IgD-negative memory B cell (primary cell): ENCODE results near the gene UBE2G1. TPM values are rescaled to one million over a fixed set of nuclear protein-coding genes. Genes with fewer than 3 reads are reported as not detected.
A peak's percentile ranks its signal among the peaks of the same experiment; 100 is the strongest.

Experiments
- H3K27ac Mint-ChIP-seq, 3 donors: one replicate each; pipeline ENCODE4 v1.8.0; 2020 to 2022; ENCODE audit warnings: mild to moderate bottlenecking in 3 of 3, mixed read lengths in 3 of 3, moderate library complexity in 1 of 3
- H3K27me3 Mint-ChIP-seq: one replicate; pipeline ENCODE4 v1.8.0; 2021; ENCODE audit warnings: mixed read lengths
- H3K36me3 Mint-ChIP-seq: one replicate; pipeline ENCODE4 v1.8.0; 2020; ENCODE audit warnings: mild to moderate bottlenecking, mixed read lengths
- H3K4me1 Mint-ChIP-seq, 3 donors: one replicate each; pipeline ENCODE4 v1.8.0; 2020 to 2022; ENCODE audit warnings: mixed read lengths in 3 of 3, mild to moderate bottlenecking in 1 of 3
- H3K4me3 Mint-ChIP-seq, 4 donors: one replicate each; pipeline ENCODE4 v1.8.0; 2020 to 2022; ENCODE audit warnings: mild to moderate bottlenecking in 4 of 4, mixed read lengths in 4 of 4, moderate library complexity in 3 of 4
- H3K9me3 Mint-ChIP-seq, 3 donors: one replicate each; pipeline ENCODE4 v1.8.0; 2020 to 2021; ENCODE audit warnings: mixed read lengths in 3 of 3, mild to moderate bottlenecking in 1 of 3
- polyA plus RNA-seq: library from polyadenylated mRNA; unstranded; fragments of 300-500 nt; fragmentation: Illumina TruSeq; gene quantifications from one replicate; pipeline ENCODE4 v1.2.3, GENCODE V29; 2021

The UBE2G1 gene
- polyA plus RNA-seq, 1 donor from 2014 or later: 97.5 TPM

- Mint-ChIP-seq H3K27ac (peak overlapping the region in 2 of 3 donors; percentile 30 to 88), H3K9me3 (no peaks in the 10 kb centered on the region), H3K27me3 (no peaks in the 10 kb centered on the region), H3K4me1 (peaks cover 38 to 39% (median 39%) of the 10 kb centered on the region in 3 donors), H3K36me3 (peaks cover 2% of the 10 kb centered on the region), H3K4me3 (peak overlapping the region in 2 of 4 donors; percentile 14 to 18)
Measured at GRCh38 chr17:4333041-4333440, 33.4 kb downstream of the UBE2G1 start.

GRCh38 chr17:4332296-4332970, 34.0 kb downstream of the UBE2G1 start:
- peaks cover 41 to 45% (median 44%) of the 10 kb centered on the region in 3 donors for H3K4me1 Mint-ChIP-seq
- H3K4me3 Mint-ChIP-seq: peak overlapping the region in 2 of 4 donors; percentile 14 to 18
- peaks cover 2% of the 10 kb centered on the region for H3K36me3 Mint-ChIP-seq
- peak overlapping the region in 2 of 3 donors; percentile 30 to 88 for H3K27ac Mint-ChIP-seq
- H3K9me3 Mint-ChIP-seq: no peaks in the 10 kb centered on the region
- H3K27me3 Mint-ChIP-seq: no peaks in the 10 kb centered on the region

GRCh38 chr17:4331614-4332013, 34.9 kb downstream of the UBE2G1 start:
- Mint-ChIP-seq H3K27ac (peak overlapping the region in 2 of 3 donors; percentile 78 to 88), H3K27me3 (no peaks in the 10 kb centered on the region), H3K4me3 (peak overlapping the region in 2 of 4 donors; percentile 63 to 71), H3K4me1 (peaks cover 40 to 46% (median 43%) of the 10 kb centered on the region in 3 donors), H3K9me3 (peaks cover 0 to under 1% (median 0%) of the 10 kb centered on the region in 3 donors), H3K36me3 (peaks cover 2% of the 10 kb centered on the region)

GRCh38 chr17:4329838-4330237, 36.6 kb downstream of the UBE2G1 start:
- Mint-ChIP-seq H3K4me3 (no peak overlapping the region), H3K9me3 (peaks cover 0 to 14% (median 0%) of the 10 kb centered on the region in 3 donors), H3K27me3 (no peaks in the 10 kb centered on the region), H3K27ac (no peak overlapping the region), H3K36me3 (peaks cover 10% of the 10 kb centered on the region), H3K4me1 (peaks cover 40 to 53% (median 46%) of the 10 kb centered on the region in 3 donors)

- Mint-ChIP-seq H3K4me3 (peak overlapping the region in 1 of 4 donors; percentile 4), H3K27ac (peak overlapping the region in 2 of 3 donors; percentile 66 to 71), H3K9me3 (peaks cover 0 to 14% (median 0%) of the 10 kb centered on the region in 3 donors), H3K4me1 (peaks cover 37 to 51% (median 46%) of the 10 kb centered on the region in 3 donors), H3K36me3 (peaks cover 10% of the 10 kb centered on the region), H3K27me3 (no peaks in the 10 kb centered on the region)
Measured at GRCh38 chr17:4327606-4328005, 38.9 kb downstream of the UBE2G1 start.

- H3K4me3 Mint-ChIP-seq: no peak overlapping the region
- H3K27me3 Mint-ChIP-seq: no peaks in the 10 kb centered on the region
- peaks cover 0 to 14% (median 0%) of the 10 kb centered on the region in 3 donors for H3K9me3 Mint-ChIP-seq
- H3K27ac Mint-ChIP-seq: no peak overlapping the region
- peaks cover 35 to 55% (median 47%) of the 10 kb centered on the region in 3 donors for H3K4me1 Mint-ChIP-seq
- H3K36me3 Mint-ChIP-seq: peaks cover 10% of the 10 kb centered on the region
Measured at GRCh38 chr17:4326608-4327007, 39.9 kb downstream of the UBE2G1 start.

GRCh38 chr17:4326112-4326511, 40.4 kb downstream of the UBE2G1 start:
- Mint-ChIP-seq H3K27ac (no peak overlapping the region), H3K9me3 (peaks cover 0 to 14% (median 0%) of the 10 kb centered on the region in 3 donors), H3K27me3 (no peaks in the 10 kb centered on the region), H3K4me1 (peaks cover 34 to 57% (median 47%) of the 10 kb centered on the region in 3 donors), H3K4me3 (peak overlapping the region in 1 of 4 donors; percentile 47), H3K36me3 (peaks cover 10% of the 10 kb centered on the region)

GRCh38 chr17:4324463-4324862, 42.0 kb downstream of the UBE2G1 start:
- no peaks in the 10 kb centered on the region for H3K27me3 Mint-ChIP-seq
- H3K4me3 Mint-ChIP-seq: no peak overlapping the region
- H3K9me3 Mint-ChIP-seq: peaks cover 0 to 14% (median 0%) of the 10 kb centered on the region in 3 donors
- peaks cover 34 to 55% (median 48%) of the 10 kb centered on the region in 3 donors for H3K4me1 Mint-ChIP-seq
- no peak overlapping the region for H3K27ac Mint-ChIP-seq
- peaks cover 10% of the 10 kb centered on the region for H3K36me3 Mint-ChIP-seq

GRCh38 chr17:4319221-4319620, 47.3 kb downstream of the UBE2G1 start:
- Mint-ChIP-seq H3K27me3 (no peaks in the 10 kb centered on the region), H3K9me3 (no peaks in the 10 kb centered on the region), H3K4me1 (peaks cover 30 to 63% (median 54%) of the 10 kb centered on the region in 3 donors), H3K4me3 (peak overlapping the region in 2 of 4 donors; percentile 54 to 60), H3K36me3 (peaks cover 3% of the 10 kb centered on the region), H3K27ac (peak overlapping the region in 2 of 3 donors; percentile 31 to 35)

- peaks cover 30 to 65% (median 56%) of the 10 kb centered on the region in 3 donors for H3K4me1 Mint-ChIP-seq
- H3K9me3 Mint-ChIP-seq: no peaks in the 10 kb centered on the region
- no peaks in the 10 kb centered on the region for H3K27me3 Mint-ChIP-seq
- H3K36me3 Mint-ChIP-seq: peaks cover 3% of the 10 kb centered on the region
- no peak overlapping the region for H3K4me3 Mint-ChIP-seq
- H3K27ac Mint-ChIP-seq: peak overlapping the region in 2 of 3 donors; percentile 35 to 58
Measured at GRCh38 chr17:4318596-4318995, 47.9 kb downstream of the UBE2G1 start.

GRCh38 chr17:4318186-4318585, 48.3 kb downstream of the UBE2G1 start:
- Mint-ChIP-seq H3K27ac (peak overlapping the region in 2 of 3 donors; percentile 35 to 58), H3K9me3 (no peaks in the 10 kb centered on the region), H3K4me3 (no peak overlapping the region), H3K36me3 (peaks cover 3% of the 10 kb centered on the region), H3K27me3 (no peaks in the 10 kb centered on the region), H3K4me1 (peaks cover 31 to 65% (median 58%) of the 10 kb centered on the region in 3 donors)

- H3K4me3 Mint-ChIP-seq: peak overlapping the region in 1 of 4 donors; percentile 2
- H3K36me3 Mint-ChIP-seq: peaks cover 3% of the 10 kb centered on the region
- H3K27ac Mint-ChIP-seq: peak overlapping the region in 1 of 3 donors; percentile 58
- H3K9me3 Mint-ChIP-seq: no peaks in the 10 kb centered on the region
- peaks cover 34 to 65% (median 58%) of the 10 kb centered on the region in 3 donors for H3K4me1 Mint-ChIP-seq
- no peaks in the 10 kb centered on the region for H3K27me3 Mint-ChIP-seq
Measured at GRCh38 chr17:4317610-4318009, 48.9 kb downstream of the UBE2G1 start.

GRCh38 chr17:4316648-4317047, 49.8 kb downstream of the UBE2G1 start:
- Mint-ChIP-seq H3K9me3 (no peaks in the 10 kb centered on the region), H3K27me3 (no peaks in the 10 kb centered on the region), H3K4me3 (no peak overlapping the region), H3K4me1 (peaks cover 33 to 65% (median 55%) of the 10 kb centered on the region in 3 donors), H3K36me3 (peaks cover 3% of the 10 kb centered on the region), H3K27ac (peak overlapping the region in 1 of 3 donors; percentile 25)

- Mint-ChIP-seq H3K4me1 (peaks cover 50 to 79% (median 67%) of the 10 kb centered on the region in 3 donors), H3K27me3 (no peaks in the 10 kb centered on the region), H3K27ac (peak overlapping the region in 2 of 3 donors; percentile 20 to 40), H3K9me3 (no peaks in the 10 kb centered on the region), H3K36me3 (peaks cover 5% of the 10 kb centered on the region), H3K4me3 (peak overlapping the region in 2 of 4 donors; percentile 59 to 73)
Measured at GRCh38 chr17:4314618-4315017, 51.9 kb downstream of the UBE2G1 start.

- peaks cover 5% of the 10 kb centered on the region for H3K36me3 Mint-ChIP-seq
- peaks cover 49 to 78% (median 67%) of the 10 kb centered on the region in 3 donors for H3K4me1 Mint-ChIP-seq
- no peaks in the 10 kb centered on the region for H3K9me3 Mint-ChIP-seq
- H3K4me3 Mint-ChIP-seq: peak overlapping the region in 1 of 4 donors; percentile 34
- H3K27me3 Mint-ChIP-seq: no peaks in the 10 kb centered on the region
- peak overlapping the region in 1 of 3 donors; percentile 25 for H3K27ac Mint-ChIP-seq
Measured at GRCh38 chr17:4314179-4314578, 52.3 kb downstream of the UBE2G1 start.
